HFFc6 (cell line): ENCODE results near the gene BBC3. TPM values are rescaled to one million over a fixed set of nuclear protein-coding genes. Genes with fewer than 3 reads are reported as not detected.

Experiments
- DNase-seq: peaks from one replicate; pipeline ENCODE4 v3.0.0-alpha.2; 2018
- H3K27ac Mint-ChIP-seq: 2 replicates; pipeline ENCODE4 v1.8.0; 2020; ENCODE audit warnings: mild to moderate bottlenecking, mixed read lengths
- H3K27me3 Mint-ChIP-seq: 2 replicates; pipeline ENCODE4 v1.8.0; 2021; ENCODE audit warnings: mild to moderate bottlenecking, moderate library complexity, mixed read lengths; ENCODE audit not compliant: insufficient read depth
- H3K36me3 Mint-ChIP-seq: 2 replicates; pipeline ENCODE4 v1.8.0; 2021; ENCODE audit warnings: low read depth, mixed read lengths
- H3K4me1 Mint-ChIP-seq: 2 replicates; pipeline ENCODE4 v1.8.0; 2020; ENCODE audit warnings: low read depth, mixed read lengths
- H3K4me3 Mint-ChIP-seq: 2 replicates; pipeline ENCODE4 v1.8.0; 2020; ENCODE audit warnings: mild to moderate bottlenecking, moderate library complexity, mixed read lengths
- H3K9me3 Mint-ChIP-seq: 2 replicates; pipeline ENCODE4 v1.8.0; 2020; ENCODE audit warnings: mild to moderate bottlenecking, mixed read lengths
- total RNA-seq, 6 experiments: library from RNA; stranded (reverse); fragmentation: NEBNext Ultra II Directional; extraction: Animal tissue kit (Norgen Biotek cat#: 25700); gene quantifications; 2 replicates in 1 of 6; 3 replicates in 5 of 6; pipeline ENCODE4 v1.2.3, GENCODE V29; 2021
- TF ChIP-seq, protein P1 (sequence below): fragments of 200-600 bp; sonication (generic); IDR thresholded peaks from 2 replicates; pipeline ENCODE4 v1.5.0; 2021; ENCODE audit warnings: antibody characterized with exemption, mild to moderate bottlenecking

The BBC3 gene
- total RNA-seq, 6 experiments from 2014 or later = 8.6 to 10.9 (median 9.6) TPM

DNA sequence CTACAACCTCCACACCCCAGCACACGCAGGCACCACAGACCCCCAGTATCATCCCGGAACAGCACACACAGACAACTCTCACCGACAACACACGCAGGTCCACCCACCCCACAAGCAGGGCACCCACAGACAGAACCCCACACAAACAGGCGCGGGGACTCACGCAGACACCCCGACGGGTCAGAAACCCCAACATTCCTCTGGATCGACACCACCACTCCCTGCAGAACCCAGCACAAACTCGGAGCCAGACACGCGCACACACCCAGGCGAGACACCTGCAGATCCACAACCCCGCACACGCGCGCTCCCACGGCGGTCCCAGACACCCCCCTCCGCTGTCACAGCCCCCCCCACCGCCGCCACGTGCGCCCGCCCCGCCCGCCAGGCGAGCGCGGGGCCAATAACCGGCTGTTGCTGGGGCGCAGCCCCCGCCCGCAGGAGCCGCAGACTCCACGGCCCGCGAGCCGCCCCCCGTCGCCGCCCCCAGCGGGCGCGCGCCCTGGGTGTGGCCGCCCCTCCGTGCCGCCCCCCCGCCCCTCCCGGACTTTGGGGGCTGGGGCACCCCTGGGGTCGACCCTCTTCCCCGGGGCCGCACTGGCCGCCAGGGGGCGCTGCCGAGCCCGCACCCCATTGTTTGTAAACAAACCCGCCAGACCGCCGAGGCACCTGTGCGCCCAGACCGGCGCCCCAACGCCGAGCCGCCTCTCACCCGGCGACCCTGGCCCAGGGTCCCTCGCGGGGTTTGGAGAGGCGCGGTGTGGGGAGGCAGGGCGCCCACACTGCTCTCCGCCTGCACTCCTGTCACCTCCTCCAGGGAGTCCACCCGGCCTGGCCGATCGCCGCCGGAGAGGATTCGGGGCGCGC, 712 bp downstream of the BBC3 start:
- Mint-ChIP-seq H3K4me3 (0 out of 2 replicates have a peak overlapping the region, but pooled peaks have one; percentile 16), H3K27me3 (peaks cover 6% of the 10 kb centered on the region), H3K4me1 (peaks cover 35% of the 10 kb centered on the region), H3K9me3 (no peaks in the 10 kb centered on the region), H3K36me3 (peaks cover 9% of the 10 kb centered on the region; the same call in 1 of the 2 replicates), H3K27ac (no peak overlapping the region)
- peak; percentile 19 for DNase-seq
- TF ChIP-seq, protein P1, sequence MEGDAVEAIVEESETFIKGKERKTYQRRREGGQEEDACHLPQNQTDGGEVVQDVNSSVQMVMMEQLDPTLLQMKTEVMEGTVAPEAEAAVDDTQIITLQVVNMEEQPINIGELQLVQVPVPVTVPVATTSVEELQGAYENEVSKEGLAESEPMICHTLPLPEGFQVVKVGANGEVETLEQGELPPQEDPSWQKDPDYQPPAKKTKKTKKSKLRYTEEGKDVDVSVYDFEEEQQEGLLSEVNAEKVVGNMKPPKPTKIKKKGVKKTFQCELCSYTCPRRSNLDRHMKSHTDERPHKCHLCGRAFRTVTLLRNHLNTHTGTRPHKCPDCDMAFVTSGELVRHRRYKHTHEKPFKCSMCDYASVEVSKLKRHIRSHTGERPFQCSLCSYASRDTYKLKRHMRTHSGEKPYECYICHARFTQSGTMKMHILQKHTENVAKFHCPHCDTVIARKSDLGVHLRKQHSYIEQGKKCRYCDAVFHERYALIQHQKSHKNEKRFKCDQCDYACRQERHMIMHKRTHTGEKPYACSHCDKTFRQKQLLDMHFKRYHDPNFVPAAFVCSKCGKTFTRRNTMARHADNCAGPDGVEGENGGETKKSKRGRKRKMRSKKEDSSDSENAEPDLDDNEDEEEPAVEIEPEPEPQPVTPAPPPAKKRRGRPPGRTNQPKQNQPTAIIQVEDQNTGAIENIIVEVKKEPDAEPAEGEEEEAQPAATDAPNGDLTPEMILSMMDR = peak; percentile 98

DNA sequence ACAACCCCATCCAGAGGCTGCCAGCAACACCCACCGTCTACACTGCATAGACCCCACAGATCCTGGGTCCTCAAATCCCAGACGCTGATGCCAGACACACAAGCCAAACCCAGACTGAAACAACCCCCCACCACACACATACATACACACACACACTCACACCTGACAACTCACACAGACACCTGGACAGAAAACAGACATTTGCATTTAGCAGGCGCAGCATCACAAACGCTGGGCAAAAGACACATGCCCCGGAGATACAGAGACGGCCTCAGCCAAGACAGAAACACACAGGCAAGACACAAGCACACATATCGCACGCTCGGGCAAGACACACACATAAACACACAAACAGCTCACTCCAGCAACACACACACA, 1.3 kb downstream of the BBC3 start:
- Mint-ChIP-seq H3K9me3 (no peaks in the 10 kb centered on the region), H3K27me3 (peaks cover 6% of the 10 kb centered on the region), H3K36me3 (peaks cover 10% of the 10 kb centered on the region; the same call in 1 of the 2 replicates), H3K4me1 (peaks cover 36% of the 10 kb centered on the region), H3K4me3 (no peak overlapping the region), H3K27ac (no peak overlapping the region)
- DNase-seq = peak; percentile 14
- TF ChIP-seq, protein P1 = no peak

DNA sequence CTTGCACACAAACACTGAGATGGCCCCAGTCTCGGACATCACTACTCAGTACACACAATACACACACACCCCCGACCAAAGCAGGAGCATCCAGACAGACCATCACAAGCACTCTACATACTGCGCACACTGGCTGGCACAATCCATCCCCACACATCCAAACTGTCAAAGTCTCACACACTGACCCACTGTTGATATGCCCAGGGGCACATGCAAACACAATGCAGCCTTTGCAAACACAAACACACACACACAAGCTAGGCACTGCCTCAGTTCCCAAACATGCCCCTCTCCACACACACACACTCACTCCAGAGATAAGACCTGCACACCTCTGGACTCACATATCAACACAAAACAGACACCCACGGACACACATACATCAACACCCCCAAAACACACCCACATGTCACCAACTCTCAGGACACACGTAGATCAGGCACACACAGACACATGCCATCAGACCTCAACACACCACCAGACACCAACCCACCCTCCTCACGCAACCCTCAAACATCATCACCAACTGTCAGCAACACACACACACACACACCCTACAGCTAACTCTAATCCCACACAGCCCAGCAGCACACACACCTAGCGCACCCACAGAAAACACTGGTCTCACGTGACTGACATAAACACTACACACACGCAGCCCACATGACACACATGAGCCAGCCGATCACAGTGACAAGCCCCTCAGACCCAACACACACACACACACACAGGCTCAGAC, 1.9 kb downstream of the BBC3 start:
- Mint-ChIP-seq H3K27ac (no peak overlapping the region), H3K4me3 (no peak overlapping the region), H3K36me3 (peaks cover 10% of the 10 kb centered on the region; the same call in 1 of the 2 replicates), H3K27me3 (peaks cover 6% of the 10 kb centered on the region), H3K9me3 (no peaks in the 10 kb centered on the region), H3K4me1 (peaks cover 36% of the 10 kb centered on the region)
- DNase-seq = peak; percentile 36
- TF ChIP-seq, protein P1 = no peak

DNA sequence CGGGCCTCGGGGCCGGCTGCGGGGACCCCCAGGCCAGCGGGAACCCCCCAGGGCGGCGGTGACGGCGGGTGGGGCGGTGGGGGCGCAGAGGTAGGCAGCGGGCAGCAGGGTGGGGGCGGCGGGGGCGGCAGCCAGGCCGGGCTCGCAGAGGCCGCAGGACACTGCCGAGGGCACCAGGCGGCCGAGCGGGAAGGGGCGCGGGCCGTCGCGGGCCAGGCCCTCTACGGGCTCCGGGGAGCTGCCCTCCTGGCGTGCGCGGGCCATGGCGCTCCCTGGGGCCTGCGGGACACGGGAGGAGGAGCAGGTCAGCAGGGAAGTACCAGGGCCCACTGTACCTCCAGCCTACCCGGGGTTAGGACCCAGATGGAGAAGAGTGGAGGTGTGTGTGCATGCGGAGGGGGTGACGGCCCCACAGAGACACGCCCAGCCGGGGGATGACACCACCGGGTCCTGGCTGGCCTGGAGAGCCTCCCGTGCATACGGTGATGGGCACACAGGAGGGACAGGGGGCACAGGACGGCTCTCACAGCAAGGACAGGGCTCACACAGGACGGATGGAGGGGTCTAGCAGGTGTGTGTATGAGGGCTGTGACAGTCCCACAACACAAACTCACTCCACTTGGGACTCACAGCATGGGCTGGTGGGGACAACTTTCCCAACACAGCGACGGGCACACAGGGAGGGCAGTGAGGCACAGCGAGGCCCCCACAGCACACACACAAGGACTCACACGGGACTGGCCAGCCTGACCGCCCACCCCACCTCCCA, 2.6 kb downstream of the BBC3 start:
- 0 out of 2 replicates have a peak overlapping the region, but pooled peaks have one; percentile 85 for H3K4me3 Mint-ChIP-seq
- H3K36me3 Mint-ChIP-seq = peaks cover 10% of the 10 kb centered on the region; the same call in 1 of the 2 replicates
- H3K4me1 Mint-ChIP-seq = peaks cover 36% of the 10 kb centered on the region
- no peaks in the 10 kb centered on the region for H3K9me3 Mint-ChIP-seq
- H3K27ac Mint-ChIP-seq = peak overlapping the region; percentile 91; the same call in 1 of the 2 replicates
- peak; percentile 29 for DNase-seq
- TF ChIP-seq, protein P1 = no peak
- H3K27me3 Mint-ChIP-seq = peaks cover 7% of the 10 kb centered on the region
